Neural cell (in vitro differentiated cells): Measurements from ENCODE around the gene PDLIM5.

ENCODE experiments used
- EP300 ChIP-seq: fragments of 450-650 bp; conservative IDR thresholded peaks from 2 replicates; pipeline ENCODE4 v1.6.1; 2014; ENCODE audit warnings: antibody characterized with exemption, mild to moderate bottlenecking, moderate library complexity; ENCODE audit not compliant: poor library complexity, severe bottlenecking
- EZH2 ChIP-seq: fragments of 200-600, 300-800 bp; shearing (Covaris generic), sonication (generic); IDR thresholded peaks from 2 replicates; pipeline ENCODE4 v1.6.1; 2014; ENCODE audit warnings: antibody characterized with exemption, low read length, borderline replicate concordance, mild to moderate bottlenecking; ENCODE audit not compliant: insufficient read depth, poor library complexity, severe bottlenecking
- TAF1 ChIP-seq: IDR thresholded peaks from 2 replicates; pipeline ENCODE4 v1.6.1; 2012; ENCODE audit warnings: low read depth
- TF ChIP-seq, protein P1 (sequence below): fragments of 450-650 bp; IDR thresholded peaks from 2 replicates; pipeline ENCODE4 v1.5.1; 2014; ENCODE audit warnings: antibody characterized with exemption, mild to moderate bottlenecking, moderate library complexity; ENCODE audit not compliant: poor library complexity, severe bottlenecking

GRCh38 chr4:94468093-94468769, 16.5 kb downstream of the PDLIM5 start:
- TF ChIP-seq TAF1, result no peak
- TF ChIP-seq, protein P1, sequence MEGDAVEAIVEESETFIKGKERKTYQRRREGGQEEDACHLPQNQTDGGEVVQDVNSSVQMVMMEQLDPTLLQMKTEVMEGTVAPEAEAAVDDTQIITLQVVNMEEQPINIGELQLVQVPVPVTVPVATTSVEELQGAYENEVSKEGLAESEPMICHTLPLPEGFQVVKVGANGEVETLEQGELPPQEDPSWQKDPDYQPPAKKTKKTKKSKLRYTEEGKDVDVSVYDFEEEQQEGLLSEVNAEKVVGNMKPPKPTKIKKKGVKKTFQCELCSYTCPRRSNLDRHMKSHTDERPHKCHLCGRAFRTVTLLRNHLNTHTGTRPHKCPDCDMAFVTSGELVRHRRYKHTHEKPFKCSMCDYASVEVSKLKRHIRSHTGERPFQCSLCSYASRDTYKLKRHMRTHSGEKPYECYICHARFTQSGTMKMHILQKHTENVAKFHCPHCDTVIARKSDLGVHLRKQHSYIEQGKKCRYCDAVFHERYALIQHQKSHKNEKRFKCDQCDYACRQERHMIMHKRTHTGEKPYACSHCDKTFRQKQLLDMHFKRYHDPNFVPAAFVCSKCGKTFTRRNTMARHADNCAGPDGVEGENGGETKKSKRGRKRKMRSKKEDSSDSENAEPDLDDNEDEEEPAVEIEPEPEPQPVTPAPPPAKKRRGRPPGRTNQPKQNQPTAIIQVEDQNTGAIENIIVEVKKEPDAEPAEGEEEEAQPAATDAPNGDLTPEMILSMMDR, result no peak
- TF ChIP-seq EP300, result no peak
- TF ChIP-seq EZH2, result no peak
